Inferior parietal cortex (tissue), 1 donor: ENCODE measurements around the gene TAS2R41.

Source experiments
- DNase-seq: peaks from one replicate; pipeline ENCODE4 v3.0.0-alpha.2; 2016; ENCODE audit errors: extremely low spot score

TAS2R41 gene

GRCh38 chr7:143493751-143494150, 16.1 kb downstream of the TAS2R41 start:
- DNase-seq, result no peak

- DNase-seq, result no peak
Measured at GRCh38 chr7:143494622-143495021, 16.9 kb downstream of the TAS2R41 start.

- DNase-seq, result no peak
Measured at GRCh38 chr7:143495851-143496250, 18.2 kb downstream of the TAS2R41 start.

- no peak for DNase-seq
Measured at GRCh38 chr7:143496263-143496662, 18.6 kb downstream of the TAS2R41 start.

GRCh38 chr7:143497008-143497795, 19.5 kb downstream of the TAS2R41 start:
- DNase-seq, result no peak

- no peak for DNase-seq
Measured at GRCh38 chr7:143499246-143499645, 21.6 kb downstream of the TAS2R41 start.

- no peak for DNase-seq
Measured at GRCh38 chr7:143499743-143500348, 22.2 kb downstream of the TAS2R41 start.

- DNase-seq, result no peak
Measured at GRCh38 chr7:143503261-143503660, 25.6 kb downstream of the TAS2R41 start.

- DNase-seq, result no peak
Measured at GRCh38 chr7:143504215-143504936, 26.7 kb downstream of the TAS2R41 start.

GRCh38 chr7:143504937-143505297, 27.2 kb downstream of the TAS2R41 start:
- DNase-seq, result no peak

GRCh38 chr7:143505838-143506237, 28.2 kb downstream of the TAS2R41 start:
- DNase-seq, result no peak

- DNase-seq, result no peak
Measured at GRCh38 chr7:143507094-143507518, 29.4 kb downstream of the TAS2R41 start.

- no peak for DNase-seq
Measured at GRCh38 chr7:143507534-143508055, 29.9 kb downstream of the TAS2R41 start.

- DNase-seq, result no peak
Measured at GRCh38 chr7:143510854-143511592, 33.4 kb downstream of the TAS2R41 start.

GRCh38 chr7:143511593-143512047, 33.9 kb downstream of the TAS2R41 start:
- no peak for DNase-seq

GRCh38 chr7:143512488-143513340, 35.0 kb downstream of the TAS2R41 start:
- DNase-seq, result no peak

GRCh38 chr7:143514487-143514886, 36.8 kb downstream of the TAS2R41 start:
- no peak for DNase-seq

GRCh38 chr7:143514995-143515735, 37.5 kb downstream of the TAS2R41 start:
- no peak for DNase-seq

GRCh38 chr7:143516981-143517380, 39.3 kb downstream of the TAS2R41 start:
- DNase-seq, result no peak

GRCh38 chr7:143518521-143518920, 40.8 kb downstream of the TAS2R41 start:
- DNase-seq, result no peak
